ENCODE data around the gene TREML4. TPM values are rescaled to one million over a fixed set of nuclear protein-coding genes. Genes with fewer than 3 reads are reported as not detected.

TREML4 gene
- total and polyA plus RNA-seq, 4 donors, result 0.08 to 0.31 TPM; not detected in 2

GRCh38 chr6:41247882-41248705 lies 19.9 kb downstream of the TREML4 start (continued):
- no peak for TF ChIP-seq HNF4A (conservative IDR thresholded peaks at IDR 0.05)

- no peak for DNase-seq (ENCODE audit: low spot score)
- Histone ChIP-seq H3K4me1 (ENCODE audit: control insufficient read depth in 4 of 4, insufficient read depth in 4 of 4, low read length in 3 of 4) (no peaks in the 10 kb centered on the region), H3K9me3 (ENCODE audit: control insufficient read depth in 4 of 4, low read length in 3 of 4) (peaks cover 0 to 3% (median 0%) of the 10 kb centered on the region in 4 donors), H3K27me3 (ENCODE audit: control insufficient read depth in 4 of 4, insufficient read depth in 4 of 4, low read length in 3 of 4) (no peaks in the 10 kb centered on the region), H3K4me3 (ENCODE audit: low read depth in 1 of 3, low read length in 3 of 3) (no peak overlapping the region), H3K27ac (ENCODE audit: low read depth in 1 of 2, low read length in 2 of 2) (no peak overlapping the region), H3K9ac (ENCODE audit: low read depth in 1 of 2, low read length in 2 of 2) (no peak overlapping the region), H3K36me3 (ENCODE audit: control insufficient read depth in 4 of 4, insufficient read depth in 3 of 4, low read depth in 1 of 4, low read length in 3 of 4) (no peaks in the 10 kb centered on the region)
- WGBS, result 41% methylated on average over 3 of the region's 3 CpGs
- no peak for TF ChIP-seq SP1 (IDR thresholded peaks at IDR 0.05)
- no peak for TF ChIP-seq RAD21 (IDR thresholded peaks at IDR 0.05)
- TF ChIP-seq CTCF (IDR thresholded peaks at IDR 0.05; ENCODE audit: low read depth, low read length, missing input control), result no peak
- TF ChIP-seq YY1 (IDR thresholded peaks at IDR 0.05), result no peak
- no peak for TF ChIP-seq TAF1 (conservative IDR thresholded peaks at IDR 0.05)
- no peak for TF ChIP-seq NR2F2 (IDR thresholded peaks at IDR 0.05)
- no peak for TF ChIP-seq ZBTB33 (IDR thresholded peaks at IDR 0.05)
- TF ChIP-seq GABPA (IDR thresholded peaks at IDR 0.05 in 1 of 2, conservative IDR thresholded peaks at IDR 0.05 in 1 of 2), result no peak
- TF ChIP-seq RXRA (IDR thresholded peaks at IDR 0.05), result no peak
- no peak for TF ChIP-seq EGR1 (IDR thresholded peaks at IDR 0.05; ENCODE audit: low read depth in 2 of 2)
- no peak for TF ChIP-seq FOXA1 (IDR thresholded peaks at IDR 0.05)
- TF ChIP-seq REST (IDR thresholded peaks at IDR 0.05), result no peak
- no peak for TF ChIP-seq ATF3 (IDR thresholded peaks at IDR 0.05)
- no peak for TF ChIP-seq HNF4A (conservative IDR thresholded peaks at IDR 0.05)
Observed at GRCh38 chr6:41252401-41253169, 24.4 kb downstream of the TREML4 start.
